DOHH2 (cell line): Measurements from ENCODE around the gene MMEL1.

Experiments
- H3F3A ChIP-seq: fragments of 200-600 bp; sonication (generic), shearing (Covaris generic); 2 replicates; pipeline ENCODE4 v1.6.0; 2016; ENCODE audit warnings: antibody characterized with exemption, mild to moderate bottlenecking; ENCODE audit not compliant: control insufficient read depth, insufficient read depth
- H3K27ac ChIP-seq: fragments of 200-600 bp; sonication (generic); 2 replicates; pipeline ENCODE4 v1.5.1; 2014; ENCODE audit warnings: low read depth, mild to moderate bottlenecking, low read length, moderate library complexity
- H3K27me3 ChIP-seq: fragments of 200-600 bp; sonication (generic); 2 replicates; pipeline ENCODE4 v1.6.1; 2014; ENCODE audit warnings: mild to moderate bottlenecking, low read length, mixed read lengths; ENCODE audit not compliant: control insufficient read depth
- H3K36me3 ChIP-seq: fragments of 200-600 bp; sonication (generic); 2 replicates; pipeline ENCODE4 v1.6.1; 2014; ENCODE audit warnings: mild to moderate bottlenecking, low read length, moderate library complexity, mixed read lengths; ENCODE audit not compliant: control insufficient read depth
- H3K4me1 ChIP-seq: fragments of 200-600 bp; sonication (generic); 2 replicates; pipeline ENCODE4 v1.6.1; 2014; ENCODE audit warnings: mild to moderate bottlenecking, low read length, mixed read lengths; ENCODE audit not compliant: control insufficient read depth
- H3K4me2 ChIP-seq: fragments of 200-600 bp; sonication (generic); 2 replicates; pipeline ENCODE4 v1.6.0; 2014; ENCODE audit warnings: mild to moderate bottlenecking, low read length, moderate library complexity
- H3K4me3 ChIP-seq: fragments of 200-600 bp; sonication (generic); 2 replicates; pipeline ENCODE4 v1.5.1; 2014; ENCODE audit warnings: mild to moderate bottlenecking, low read length, mixed read lengths
- H3K79me2 ChIP-seq: fragments of 200-600 bp; sonication (generic); 2 replicates; pipeline ENCODE4 v1.6.1; 2014; ENCODE audit warnings: mild to moderate bottlenecking, low read length, mixed read lengths; ENCODE audit not compliant: control insufficient read depth
- H3K9me2 ChIP-seq: fragments of 200-600 bp; sonication (generic); replicated peaks from 2 replicates; pipeline ENCODE4 v1.6.1; 2014; ENCODE audit warnings: mild to moderate bottlenecking, low read length, mixed read lengths; ENCODE audit not compliant: control insufficient read depth
- H3K9me3 ChIP-seq: fragments of 200-600 bp; sonication (generic); 2 replicates; pipeline ENCODE4 v1.6.1; 2014; ENCODE audit warnings: antibody characterized with exemption, low read length, mixed read lengths; ENCODE audit not compliant: control insufficient read depth, insufficient read depth
- H4K20me1 ChIP-seq: fragments of 200-600 bp; sonication (generic); 2 replicates; pipeline ENCODE4 v1.6.0; 2014; ENCODE audit warnings: low read depth, mild to moderate bottlenecking, antibody characterized with exemption, low read length, moderate library complexity; ENCODE audit not compliant: control insufficient read depth, insufficient read depth
- EZH2phosphoT487 ChIP-seq: fragments of 200-600 bp; sonication (generic); IDR thresholded peaks from 2 replicates; pipeline ENCODE4 v1.6.1; 2017; ENCODE audit warnings: borderline replicate concordance, mild to moderate bottlenecking, antibody characterized with exemption, low read length, moderate library complexity, mixed read lengths
- TF ChIP-seq, protein P1 (sequence below): fragments of 200-600 bp; sonication (generic); IDR thresholded peaks from one replicate; pipeline ENCODE4 v1.5.1; 2014; ENCODE audit warnings: antibody characterized with exemption, mild to moderate bottlenecking, low read depth, low read length; ENCODE audit not compliant: poor library complexity, severe bottlenecking

MMEL1 gene

DNA sequence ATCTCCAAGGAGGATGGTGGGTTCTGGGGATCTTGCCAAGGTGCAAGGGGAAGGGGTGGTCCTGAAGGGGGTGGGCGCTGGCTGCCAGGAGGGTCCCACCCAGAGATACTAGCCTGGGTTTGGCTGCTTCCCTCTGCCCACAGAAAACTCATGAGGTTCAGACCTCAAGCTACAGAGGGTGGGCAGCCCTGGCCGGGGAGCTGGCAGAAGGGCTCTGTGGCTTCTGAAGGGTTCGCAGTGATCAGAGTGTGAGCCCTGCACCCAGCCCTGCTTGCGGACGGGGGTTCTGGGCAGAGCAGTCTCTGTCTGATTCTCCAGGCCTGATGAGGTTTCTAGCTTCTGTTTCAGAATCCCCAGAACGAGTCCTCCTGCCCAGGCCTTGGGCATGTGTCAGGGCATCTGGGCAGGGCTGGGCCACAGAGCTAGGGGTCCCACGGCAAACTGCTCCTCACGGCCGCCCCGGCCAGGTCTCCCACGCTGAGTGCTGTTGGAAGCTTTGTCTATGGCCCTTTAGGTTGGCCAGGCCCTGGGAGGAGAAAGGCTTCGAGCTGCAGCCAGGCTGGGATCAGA, 635 bp upstream of the MMEL1 start:
- Histone ChIP-seq H3K27ac (no peak overlapping the region), H3K27me3 (no peaks in the 10 kb centered on the region), H3K79me2 (no peaks in the 10 kb centered on the region), H3K4me1 (no peaks in the 10 kb centered on the region), H3K4me3 (no peak overlapping the region), H3F3A (no peaks in the 10 kb centered on the region), H3K4me2 (no peak overlapping the region), H3K9me2 (no peaks in the 10 kb centered on the region), H4K20me1 (no peaks in the 10 kb centered on the region), H3K36me3 (no peaks in the 10 kb centered on the region), H3K9me3 (peaks cover 28% of the 10 kb centered on the region)
- TF ChIP-seq, protein P1, sequence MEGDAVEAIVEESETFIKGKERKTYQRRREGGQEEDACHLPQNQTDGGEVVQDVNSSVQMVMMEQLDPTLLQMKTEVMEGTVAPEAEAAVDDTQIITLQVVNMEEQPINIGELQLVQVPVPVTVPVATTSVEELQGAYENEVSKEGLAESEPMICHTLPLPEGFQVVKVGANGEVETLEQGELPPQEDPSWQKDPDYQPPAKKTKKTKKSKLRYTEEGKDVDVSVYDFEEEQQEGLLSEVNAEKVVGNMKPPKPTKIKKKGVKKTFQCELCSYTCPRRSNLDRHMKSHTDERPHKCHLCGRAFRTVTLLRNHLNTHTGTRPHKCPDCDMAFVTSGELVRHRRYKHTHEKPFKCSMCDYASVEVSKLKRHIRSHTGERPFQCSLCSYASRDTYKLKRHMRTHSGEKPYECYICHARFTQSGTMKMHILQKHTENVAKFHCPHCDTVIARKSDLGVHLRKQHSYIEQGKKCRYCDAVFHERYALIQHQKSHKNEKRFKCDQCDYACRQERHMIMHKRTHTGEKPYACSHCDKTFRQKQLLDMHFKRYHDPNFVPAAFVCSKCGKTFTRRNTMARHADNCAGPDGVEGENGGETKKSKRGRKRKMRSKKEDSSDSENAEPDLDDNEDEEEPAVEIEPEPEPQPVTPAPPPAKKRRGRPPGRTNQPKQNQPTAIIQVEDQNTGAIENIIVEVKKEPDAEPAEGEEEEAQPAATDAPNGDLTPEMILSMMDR = no peak
- TF ChIP-seq EZH2phosphoT487 = no peak

DNA sequence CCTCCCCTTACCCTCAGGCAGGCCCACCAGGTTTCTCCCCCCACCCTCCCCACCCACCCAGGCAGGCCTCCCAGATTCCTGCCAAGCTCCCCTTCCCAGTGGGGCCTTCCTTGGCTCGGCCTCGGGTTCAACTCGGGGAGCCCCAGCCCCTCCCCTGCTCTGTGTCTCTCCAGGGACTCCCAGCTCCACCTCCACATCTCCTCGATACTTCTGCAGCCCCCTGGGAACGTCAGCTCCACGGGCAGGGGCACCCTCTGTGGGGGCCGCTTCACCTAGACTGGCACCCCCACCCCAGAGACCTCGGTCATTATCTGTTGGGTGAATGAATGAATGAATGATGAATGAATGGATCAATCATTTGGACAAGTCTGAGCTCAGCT, 775 bp downstream of the MMEL1 start:
- no peaks in the 10 kb centered on the region for H3K36me3 ChIP-seq
- no peaks in the 10 kb centered on the region for H3F3A ChIP-seq
- no peaks in the 10 kb centered on the region for H3K9me2 ChIP-seq
- H3K9me3 ChIP-seq = peaks cover 24% of the 10 kb centered on the region
- H3K4me2 ChIP-seq = no peak overlapping the region
- TF ChIP-seq EZH2phosphoT487 = no peak
- no peak overlapping the region for H3K4me3 ChIP-seq
- no peaks in the 10 kb centered on the region for H3K4me1 ChIP-seq
- H3K27me3 ChIP-seq = no peaks in the 10 kb centered on the region
- no peaks in the 10 kb centered on the region for H4K20me1 ChIP-seq
- H3K27ac ChIP-seq = no peak overlapping the region
- H3K79me2 ChIP-seq = no peaks in the 10 kb centered on the region

DNA sequence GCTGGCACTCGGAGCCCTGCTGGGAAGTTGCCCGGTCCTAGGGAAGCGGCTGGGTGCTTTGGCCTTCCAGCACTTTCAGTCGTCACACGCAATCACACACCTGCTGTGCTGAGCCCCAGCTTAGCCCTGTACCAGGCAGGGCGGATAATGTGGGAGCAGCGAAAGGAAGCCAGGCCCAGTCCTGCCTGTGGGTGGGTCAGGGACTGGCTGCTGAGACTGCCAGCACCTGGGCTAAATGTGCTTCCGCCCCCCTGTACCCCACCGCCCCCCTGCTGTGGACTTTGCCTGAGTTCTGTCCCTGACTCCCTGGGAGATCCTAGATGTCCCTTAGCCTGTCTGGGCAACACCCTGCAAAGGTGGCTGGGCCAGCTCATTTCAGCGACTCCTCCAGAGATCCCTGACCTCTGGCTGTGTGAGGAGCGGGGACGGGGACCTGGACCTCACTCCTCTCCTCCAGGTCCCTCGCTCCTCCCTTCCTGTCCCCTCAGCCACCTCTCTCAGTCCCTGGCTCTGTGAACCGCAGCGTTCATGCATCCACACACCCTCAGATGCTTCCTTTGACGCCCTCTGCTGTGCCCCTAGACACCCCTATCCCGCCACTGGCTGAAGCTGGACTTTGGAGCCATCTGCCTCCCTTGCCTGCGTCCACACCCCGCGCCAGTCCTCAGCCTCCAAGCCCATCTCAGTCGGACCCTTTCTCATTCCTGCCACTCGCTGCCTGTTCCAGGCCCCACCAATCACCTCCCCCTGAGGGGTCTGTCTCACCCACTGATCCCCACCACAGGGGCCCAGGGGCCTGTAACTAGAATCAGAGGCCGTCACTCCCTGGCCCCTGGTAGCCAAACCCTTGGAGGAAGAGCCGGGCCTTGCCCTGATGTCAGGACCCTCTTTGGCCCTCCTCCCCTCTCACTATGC, 1.4 kb downstream of the MMEL1 start:
- H3K4me1 ChIP-seq = no peaks in the 10 kb centered on the region
- peaks cover 18% of the 10 kb centered on the region for H3K9me3 ChIP-seq
- TF ChIP-seq, protein P1 = no peak
- no peak for TF ChIP-seq EZH2phosphoT487
- H3K36me3 ChIP-seq = no peaks in the 10 kb centered on the region
- no peaks in the 10 kb centered on the region for H3K27me3 ChIP-seq
- H3K27ac ChIP-seq = no peak overlapping the region
- H3F3A ChIP-seq = no peaks in the 10 kb centered on the region
- no peak overlapping the region for H3K4me2 ChIP-seq
- no peak overlapping the region for H3K4me3 ChIP-seq
- H4K20me1 ChIP-seq = no peaks in the 10 kb centered on the region
- H3K9me2 ChIP-seq = no peaks in the 10 kb centered on the region
- H3K79me2 ChIP-seq = no peaks in the 10 kb centered on the region
